Prostate gland (tissue), 2 donors: ENCODE measurements around the gene RAB33B. TPM values are rescaled to one million over a fixed set of nuclear protein-coding genes. Genes with fewer than 3 reads are reported as not detected.
"Not testable (repeated sequence)": the region's sequence is repeated elsewhere in the genome, so short reads cannot be mapped to it uniquely, and the experiment has no call there.

ENCODE experiments used
- DNase-seq: peaks from one replicate; pipeline ENCODE4 v3.0.0-alpha.2; 2019; ENCODE audit warnings: low spot score
- H3K27ac ChIP-seq, 2 donors: fragments of 200-600 bp; sonication (generic); 2 replicates each; pipeline ENCODE4 v1.5.1; 2017 to 2019
- H3K27me3 ChIP-seq: fragments of 200-600 bp; sonication (generic); replicated peaks from 2 replicates; pipeline ENCODE4 v1.5.1; 2019; ENCODE audit not compliant: insufficient read depth
- H3K36me3 ChIP-seq, 2 donors: fragments of 200-600 bp; sonication (generic); 1 replicate in 1 of 2; 2 replicates in 1 of 2; pipeline versions ENCODE4 v1.5.1 to v1.8.1; 2017 to 2019
- H3K4me1 ChIP-seq: fragments of 200-600 bp; sonication (generic); replicated peaks from 2 replicates; pipeline ENCODE4 v1.5.1; 2019
- H3K4me3 ChIP-seq, 2 donors: fragments of 200-600 bp; sonication (generic); 2 replicates each; pipeline ENCODE4 v1.5.1; 2017 to 2019
- H3K9me3 ChIP-seq: fragments of 200-600 bp; sonication (generic); 2 replicates; pipeline ENCODE4 v1.5.1; 2017
- POLR2A ChIP-seq: fragments of 450-650 bp; IDR thresholded peaks from one replicate; pipeline ENCODE4 v1.6.1; 2016; ENCODE audit warnings: antibody characterized with exemption, mild to moderate bottlenecking
- POLR2AphosphoS5 ChIP-seq: sonication (generic); formaldehyde crosslinking; IDR thresholded peaks from one replicate; pipeline ENCODE4 v1.6.1; 2017; ENCODE audit warnings: antibody characterized with exemption
- WGBS: methylation state at CpG from one replicate; pipeline ENCODE4 v1.1.5; 2018; 5-methylcytosine and 5-hydroxymethylcytosine counted together
- intact Hi-C: fragments of 100-400 bp; cut with DNase I; formaldehyde crosslinking; loops from one replicate; pipeline ENCODE4 v1.14.2; 2022
- total RNA-seq, 2 donors: library from RNA; depleted of rRNA; stranded (reverse); fragments of >200 nt; gene quantifications; one replicate each; pipeline ENCODE4 v1.1.0, GENCODE V29; 2016
- TF ChIP-seq, protein P1 (sequence below), 4 experiments: fragments of 200-600 bp in 2 of 4; fragments of 450-650 bp in 2 of 4; sonication (generic) in 2 of 4; IDR thresholded peaks; 1 replicate in 3 of 4; 2 replicates in 1 of 4; pipeline ENCODE4 v1.5.1; 2016 to 2019; ENCODE audit warnings: antibody characterized with exemption in 4 of 4, mild to moderate bottlenecking in 2 of 4, moderate library complexity in 2 of 4

The RAB33B gene
- total RNA-seq, 2 donors from 2014 or later, result 6.2 to 12.0 TPM

DNA sequence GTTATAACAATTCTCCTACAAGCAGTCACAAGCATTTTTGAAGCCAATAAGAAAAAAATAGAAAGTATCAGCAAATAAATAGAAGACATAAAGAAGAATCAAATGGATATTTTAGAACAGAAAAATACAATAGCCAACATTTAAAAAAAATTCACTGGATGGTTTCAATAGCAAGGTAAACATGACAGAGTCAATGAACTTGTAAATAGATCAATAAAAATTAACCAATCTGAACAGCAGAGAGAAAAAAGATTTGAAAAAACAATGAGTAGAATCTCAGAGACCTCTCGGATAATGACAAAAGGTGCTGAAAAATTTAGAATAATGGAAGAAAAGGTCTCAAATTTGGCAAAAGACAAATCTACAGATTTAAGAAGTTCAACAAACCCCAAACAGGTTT is 33.3 kb upstream of the RAB33B start:
- Histone ChIP-seq H3K36me3 (no peaks in the 10 kb centered on the region), H3K4me1 (no peaks in the 10 kb centered on the region), H3K27ac (no peak overlapping the region), H3K9me3 (no peaks in the 10 kb centered on the region), H3K27me3 (no peaks in the 10 kb centered on the region), H3K4me3 (no peak overlapping the region)
- no peak for DNase-seq
- TF ChIP-seq POLR2A, result no peak
- TF ChIP-seq POLR2AphosphoS5, result no peak
- TF ChIP-seq, protein P1, sequence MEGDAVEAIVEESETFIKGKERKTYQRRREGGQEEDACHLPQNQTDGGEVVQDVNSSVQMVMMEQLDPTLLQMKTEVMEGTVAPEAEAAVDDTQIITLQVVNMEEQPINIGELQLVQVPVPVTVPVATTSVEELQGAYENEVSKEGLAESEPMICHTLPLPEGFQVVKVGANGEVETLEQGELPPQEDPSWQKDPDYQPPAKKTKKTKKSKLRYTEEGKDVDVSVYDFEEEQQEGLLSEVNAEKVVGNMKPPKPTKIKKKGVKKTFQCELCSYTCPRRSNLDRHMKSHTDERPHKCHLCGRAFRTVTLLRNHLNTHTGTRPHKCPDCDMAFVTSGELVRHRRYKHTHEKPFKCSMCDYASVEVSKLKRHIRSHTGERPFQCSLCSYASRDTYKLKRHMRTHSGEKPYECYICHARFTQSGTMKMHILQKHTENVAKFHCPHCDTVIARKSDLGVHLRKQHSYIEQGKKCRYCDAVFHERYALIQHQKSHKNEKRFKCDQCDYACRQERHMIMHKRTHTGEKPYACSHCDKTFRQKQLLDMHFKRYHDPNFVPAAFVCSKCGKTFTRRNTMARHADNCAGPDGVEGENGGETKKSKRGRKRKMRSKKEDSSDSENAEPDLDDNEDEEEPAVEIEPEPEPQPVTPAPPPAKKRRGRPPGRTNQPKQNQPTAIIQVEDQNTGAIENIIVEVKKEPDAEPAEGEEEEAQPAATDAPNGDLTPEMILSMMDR (IDR thresholded peaks at IDR 0.05), result no peak
- intact Hi-C loops, result no loop called here
- 96% methylated on average over 1 of the region's 1 CpG for WGBS

DNA sequence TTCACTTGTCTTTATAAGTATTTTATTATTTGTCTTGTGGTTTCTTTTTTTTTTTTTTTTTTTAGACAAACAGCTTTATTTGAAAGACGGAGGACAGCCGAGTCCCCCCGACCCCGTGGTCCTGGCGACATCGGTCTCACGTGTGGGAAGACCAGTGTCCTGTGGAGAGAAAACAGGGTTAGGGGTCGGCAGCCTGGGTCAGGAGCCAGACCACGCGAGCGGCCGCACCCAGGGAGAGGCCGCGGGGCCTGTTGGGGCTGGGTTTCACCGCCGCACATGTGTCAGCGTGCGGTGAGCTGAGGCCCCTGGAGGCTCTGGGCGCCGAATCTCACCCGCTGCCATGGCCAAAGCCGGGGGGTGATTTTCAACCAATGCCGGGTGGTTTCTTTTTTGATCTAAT is 17.8 kb upstream of the RAB33B start:
- H3K36me3 ChIP-seq, result no peaks in the 10 kb centered on the region
- TF ChIP-seq, protein P1 (IDR thresholded peaks at IDR 0.05), result no peak
- TF ChIP-seq POLR2AphosphoS5, result no peak
- TF ChIP-seq POLR2A, result no peak
- intact Hi-C loops, result no loop called here
- H3K27ac ChIP-seq, result no peak overlapping the region
- 90% methylated on average over 23 of the region's 23 CpGs for WGBS
- H3K27me3 ChIP-seq, result no peaks in the 10 kb centered on the region
- no peaks in the 10 kb centered on the region for H3K9me3 ChIP-seq
- H3K4me3 ChIP-seq, result no peak overlapping the region
- DNase-seq, result no peak
- H3K4me1 ChIP-seq, result no peaks in the 10 kb centered on the region

DNA sequence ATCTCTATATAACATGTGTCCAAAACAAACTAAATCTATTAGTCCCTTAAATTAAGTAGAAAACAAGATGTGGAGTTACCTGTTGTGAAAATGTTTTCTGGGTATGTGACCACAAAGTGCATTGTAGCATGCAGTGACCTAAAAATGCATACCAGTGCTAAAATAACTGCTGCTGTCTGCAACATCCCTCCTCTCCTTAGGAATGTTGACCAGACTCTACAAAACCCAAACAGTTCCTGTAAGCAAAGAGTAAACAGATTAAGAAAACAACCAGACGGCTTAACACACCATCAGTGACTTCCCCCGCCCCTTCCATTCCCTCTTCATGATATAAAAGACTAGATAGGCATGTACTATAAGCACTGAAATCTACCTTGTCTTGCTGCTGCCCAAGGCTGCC is 15.8 kb upstream of the RAB33B start:
- no peak for DNase-seq
- Histone ChIP-seq H3K36me3 (no peaks in the 10 kb centered on the region), H3K27ac (no peak overlapping the region), H3K9me3 (no peaks in the 10 kb centered on the region), H3K27me3 (no peaks in the 10 kb centered on the region), H3K4me1 (no peaks in the 10 kb centered on the region), H3K4me3 (no peak overlapping the region)
- intact Hi-C loops, result no loop called here
- TF ChIP-seq POLR2AphosphoS5, result no peak
- no peak for TF ChIP-seq POLR2A
- TF ChIP-seq, protein P1 (IDR thresholded peaks at IDR 0.05), result no peak
- 82% methylated on average over 2 of the region's 2 CpGs for WGBS

DNA sequence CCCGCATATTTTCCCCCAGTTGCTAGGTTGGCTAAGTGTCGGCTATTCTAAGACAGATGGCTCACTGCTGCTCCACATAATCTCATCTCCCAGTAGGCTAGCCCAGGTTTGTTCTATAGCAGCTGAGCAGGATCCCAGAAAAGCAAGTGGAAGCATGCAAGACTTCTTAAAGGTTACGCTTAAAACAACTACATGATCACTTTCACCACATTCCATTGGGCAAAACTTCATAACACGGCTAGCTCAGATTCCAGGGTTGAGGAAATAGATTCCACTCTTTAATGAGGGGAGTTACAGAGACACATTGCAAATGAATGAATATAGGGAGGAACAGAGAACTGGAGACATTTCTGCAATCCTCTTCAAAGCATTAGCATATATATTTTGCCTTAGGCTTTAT is 12.9 kb upstream of the RAB33B start:
- Histone ChIP-seq H3K27ac (no peak overlapping the region), H3K4me3 (no peak overlapping the region), H3K27me3 (no peaks in the 10 kb centered on the region), H3K36me3 (no peaks in the 10 kb centered on the region), H3K4me1 (no peaks in the 10 kb centered on the region), H3K9me3 (no peaks in the 10 kb centered on the region)
- intact Hi-C loops, result no loop called here
- TF ChIP-seq POLR2AphosphoS5 (no peak), POLR2A (no peak)
- TF ChIP-seq, protein P1 (IDR thresholded peaks at IDR 0.05), result no peak
- no peak for DNase-seq
- WGBS, result over 99% methylated on average over 4 of the region's 4 CpGs

DNA sequence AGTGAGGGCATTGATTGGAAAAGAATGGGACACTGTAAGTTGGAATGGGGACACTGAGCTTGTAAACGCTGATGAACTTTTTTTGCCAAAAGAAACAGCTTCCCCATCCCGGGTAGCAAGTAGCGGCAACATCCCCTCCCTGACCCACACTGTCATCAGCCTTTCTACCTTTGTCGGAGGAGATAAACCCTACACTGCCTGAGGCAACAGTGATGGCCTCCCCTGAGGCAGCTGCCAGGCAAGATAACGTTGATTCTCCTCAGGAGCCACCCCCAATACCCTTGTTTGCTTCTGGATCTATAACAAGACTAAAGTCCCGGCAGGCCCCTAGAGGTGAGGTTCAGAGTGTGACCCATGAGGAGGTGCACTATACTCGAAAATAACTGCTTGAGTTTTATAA is 10.3 kb upstream of the RAB33B start:
- Histone ChIP-seq H3K27me3 (no peaks in the 10 kb centered on the region), H3K36me3 (no peaks in the 10 kb centered on the region), H3K4me1 (no peaks in the 10 kb centered on the region), H3K4me3 (no peak overlapping the region), H3K27ac (no peak overlapping the region), H3K9me3 (no peaks in the 10 kb centered on the region)
- 94% methylated on average over 7 of the region's 7 CpGs for WGBS
- TF ChIP-seq POLR2AphosphoS5, result no peak
- TF ChIP-seq, protein P1 (IDR thresholded peaks at IDR 0.05), result no peak
- intact Hi-C loops, result no loop called here
- DNase-seq, result no peak

DNA sequence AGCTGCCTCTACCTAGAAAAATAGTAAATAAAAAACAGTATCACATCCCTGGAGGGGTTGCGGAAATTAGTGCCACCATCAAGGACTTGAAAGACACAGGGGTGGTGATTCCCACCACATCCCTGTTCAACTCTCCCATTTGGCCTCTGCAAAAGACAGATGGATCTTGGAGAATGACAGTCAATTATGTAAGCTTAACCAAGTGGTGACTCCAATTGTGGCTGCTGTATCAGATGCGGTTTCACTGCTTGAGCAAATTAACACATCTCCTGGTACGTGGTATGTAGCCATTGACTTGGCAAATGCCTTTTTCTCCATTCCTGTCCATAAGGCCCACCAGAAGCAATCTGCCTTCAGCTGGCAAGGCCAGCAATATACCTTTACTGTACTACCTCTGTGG is 9.0 kb upstream of the RAB33B start:
- intact Hi-C loops, H3K4me1 ChIP-seq, H3K9me3 ChIP-seq, DNase-seq, H3K4me3 ChIP-seq, H3K36me3 ChIP-seq, H3K27ac ChIP-seq, H3K27me3 ChIP-seq: not testable (repeated sequence)
- 98% methylated on average over 3 of the region's 3 CpGs for WGBS

DNA sequence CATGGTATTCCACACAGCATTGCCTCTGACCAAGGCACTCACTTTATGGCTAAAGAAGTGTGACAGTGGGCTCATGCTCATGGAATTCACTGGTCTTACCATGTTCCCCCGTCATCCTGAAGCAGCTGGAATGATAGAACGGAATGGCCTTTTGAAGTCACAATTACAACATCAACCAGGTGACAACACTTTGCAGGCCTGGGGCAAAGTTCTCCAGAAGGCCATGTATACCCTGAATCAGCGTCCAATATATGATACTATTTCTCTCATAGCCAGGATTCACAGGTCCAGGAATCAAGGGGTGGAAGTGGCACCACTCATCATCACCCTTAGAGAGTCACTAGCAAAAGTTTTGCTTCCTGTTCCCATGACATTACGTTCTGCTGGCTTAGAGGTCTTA is 6.8 kb upstream of the RAB33B start:
- intact Hi-C loops, H3K27me3 ChIP-seq, H3K4me1 ChIP-seq, H3K27ac ChIP-seq, H3K4me3 ChIP-seq, H3K36me3 ChIP-seq, H3K9me3 ChIP-seq, DNase-seq: not testable (repeated sequence)
- 97% methylated on average over 4 of the region's 4 CpGs for WGBS
